Ureter (tissue), 1 donor: Measurements from ENCODE around the gene BMPER. TPM values are rescaled to one million over a fixed set of nuclear protein-coding genes. Genes with fewer than 3 reads are reported as not detected.

Source experiments
- DNase-seq: peaks from one replicate; pipeline ENCODE4 v3.0.0-alpha.2; 2020; ENCODE audit warnings: low spot score
- total RNA-seq: library from RNA; stranded (reverse); gene quantifications from one replicate; pipeline ENCODE4 v1.2.4, GENCODE V29; 2023
- donor health status: DM: yes; HTN: yes; CAD: no.

Gene BMPER
- total RNA-seq, 1 donor from 2014 or later: 6.8 TPM

GRCh38 chr7:33888166-33888565 lies 17.2 kb upstream of the BMPER start:
- DNase-seq: no peak

- no peak for DNase-seq
These were observed 12.4 kb upstream of the BMPER start for GRCh38 chr7:33892945-33893344.

GRCh38 chr7:33893377-33893776 lies 12.0 kb upstream of the BMPER start:
- no peak for DNase-seq

- peak; percentile 89 for DNase-seq
These were observed 10.1 kb upstream of the BMPER start for GRCh38 chr7:33895025-33895804.

- DNase-seq: no peak
These were observed 4.8 kb upstream of the BMPER start for GRCh38 chr7:33900501-33900900.

- DNase-seq: no peak
These were observed 4.1 kb upstream of the BMPER start for GRCh38 chr7:33901199-33901598.

GRCh38 chr7:33901847-33902246 lies 3.5 kb upstream of the BMPER start:
- no peak for DNase-seq

- DNase-seq: no peak
These were observed 2.6 kb upstream of the BMPER start for GRCh38 chr7:33902746-33903145.

- peak; percentile 55 for DNase-seq
These were observed 1.3 kb upstream of the BMPER start for GRCh38 chr7:33903791-33904680.

- no peak for DNase-seq
These were observed 504 bp upstream of the BMPER start for GRCh38 chr7:33904681-33905388.

GRCh38 chr7:33906697-33907096 lies 1.4 kb downstream of the BMPER start:
- DNase-seq: no peak

- no peak for DNase-seq
These were observed 2.3 kb downstream of the BMPER start for GRCh38 chr7:33907625-33908024.

GRCh38 chr7:33909318-33909717 lies 4.0 kb downstream of the BMPER start:
- no peak for DNase-seq

- DNase-seq: no peak
These were observed 4.4 kb downstream of the BMPER start for GRCh38 chr7:33909755-33910154.

- DNase-seq: no peak
These were observed 5.4 kb downstream of the BMPER start for GRCh38 chr7:33910756-33911155.

GRCh38 chr7:33916357-33917081 lies 11.2 kb downstream of the BMPER start:
- no peak for DNase-seq

- no peak for DNase-seq
These were observed 12.3 kb downstream of the BMPER start for GRCh38 chr7:33917661-33918060.

GRCh38 chr7:33918438-33919143 lies 13.3 kb downstream of the BMPER start:
- DNase-seq: no peak

GRCh38 chr7:33919449-33919848 lies 14.1 kb downstream of the BMPER start:
- DNase-seq: no peak

GRCh38 chr7:33921216-33921938 lies 16.0 kb downstream of the BMPER start:
- peak; percentile 59 for DNase-seq
